ENCODE measurements around the gene CCDC92B.

DNA sequence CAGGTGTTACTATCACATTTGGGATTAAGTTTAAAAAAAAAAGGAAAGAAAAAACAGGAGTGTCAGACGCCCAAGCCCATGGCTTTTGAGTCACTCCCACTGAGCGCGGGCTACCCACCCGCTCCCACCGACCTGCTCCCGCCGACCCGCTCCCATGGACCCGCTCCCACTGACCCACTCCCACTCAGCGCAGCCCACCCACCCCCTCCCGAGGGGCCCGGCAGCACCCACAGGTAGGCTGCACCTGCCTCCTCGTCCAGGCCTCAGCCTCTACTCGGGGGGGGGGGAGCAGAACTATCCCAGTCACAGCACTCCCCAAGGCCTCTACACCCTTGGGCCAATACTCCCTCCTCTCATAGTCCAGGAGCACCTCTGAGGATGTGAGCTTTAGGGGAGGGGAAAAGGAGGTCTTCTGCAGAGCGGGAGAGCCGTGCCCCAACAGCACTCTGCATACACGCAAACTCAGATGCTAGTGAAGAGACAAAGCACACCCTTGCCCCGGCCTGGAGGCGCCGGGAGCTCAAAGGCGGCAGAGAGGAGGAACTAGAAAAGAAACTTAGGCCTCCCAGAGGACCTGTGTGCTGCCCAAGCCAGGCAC lies 40.8 kb downstream of the CCDC92B start:
- no peak for TF ChIP-seq PRDM4 (CRISPR knock-in tag; IDR thresholded peaks at IDR 0.05; ENCODE audit: borderline replicate concordance)
- TF ChIP-seq DNMT1 (CRISPR knock-in tag; IDR thresholded peaks at IDR 0.05): no peak
